ENCODE data around the gene PPP2R2B. TPM values are rescaled to one million over a fixed set of nuclear protein-coding genes. Genes with fewer than 3 reads are reported as not detected.
A peak's percentile ranks its signal among the peaks of the same experiment; 100 is the strongest.

PPP2R2B gene
- total RNA-seq, 4 donors from 2014 or later: 0.20 to 1.9 (median 1.3) TPM

DNA sequence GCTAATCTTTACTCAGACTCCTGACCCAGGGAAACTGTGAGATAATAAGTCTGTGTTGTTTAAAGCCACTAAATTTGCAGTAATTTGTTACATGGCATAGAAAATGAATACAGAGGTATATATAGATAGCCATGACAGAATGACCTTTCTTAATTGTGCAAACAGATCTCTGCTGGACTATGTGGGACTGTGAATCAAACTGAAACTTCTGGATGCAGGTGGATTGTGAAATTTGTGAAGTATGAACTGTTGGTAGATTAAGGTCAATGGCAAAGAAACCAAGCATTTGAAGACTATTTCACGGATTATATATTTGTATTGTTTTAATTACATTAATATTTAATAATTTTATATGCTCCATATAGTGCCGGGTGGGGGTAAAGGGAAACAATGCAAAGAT is 310.4 kb downstream of the PPP2R2B start:
- intact Hi-C loops (cut with DNase I; ENCODE audit: low total_unique reads): no loop called here
- no peaks in the 10 kb centered on the region for H3K9me3 ChIP-seq
- H3K4me3 ChIP-seq: no peak overlapping the region
- in situ Hi-C loops (cut with MboI; ENCODE audit: low pct_ligation_motif_present in 1 of 4, low pct_unique_long_range_greater_than_20kb in 1 of 4, low sequenced_read_pairs in 3 of 4): no loop called here
- WGBS, 2 donors (ENCODE audit: low coverage in 1 of 2): 77 to 86% methylated on average over 2 of the region's 2 CpGs
- no peak for DNase-seq
- H3K36me3 ChIP-seq: no peaks in the 10 kb centered on the region
- no peak overlapping the region for H3K27ac ChIP-seq
- TF ChIP-seq EP300 (IDR thresholded peaks at IDR 0.05; ENCODE audit: low read depth): no peak
- H3K4me1 ChIP-seq: no peaks in the 10 kb centered on the region
- no peaks in the 10 kb centered on the region for H3K27me3 ChIP-seq

DNA sequence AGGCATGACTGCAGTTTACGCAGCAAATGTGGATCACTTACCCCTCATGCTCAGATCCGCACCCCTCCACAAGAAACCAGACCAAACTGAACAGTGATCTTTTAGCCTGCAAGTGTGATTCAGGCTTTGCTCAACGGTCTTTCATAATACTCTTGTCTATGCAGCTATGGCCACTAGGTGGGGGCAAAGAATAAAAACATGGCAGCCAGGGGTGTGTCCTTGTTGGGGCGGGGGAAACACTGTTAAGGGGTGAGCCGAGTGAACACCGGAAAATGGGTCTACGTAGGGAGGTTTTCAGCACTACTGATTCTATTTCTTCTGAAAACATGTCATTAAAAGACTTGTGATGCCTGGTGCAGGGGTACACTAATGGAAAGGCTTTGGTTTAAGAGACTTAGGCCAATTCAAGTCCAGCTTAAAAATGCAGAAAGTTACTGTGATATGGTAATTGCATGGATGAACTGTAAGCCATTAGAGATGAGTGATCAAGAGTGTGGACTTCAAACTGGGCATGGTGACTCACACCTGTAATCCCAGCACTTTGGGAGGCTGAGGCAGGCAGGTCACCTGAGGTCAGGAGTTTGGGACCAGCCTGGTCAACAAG is 312.7 kb downstream of the PPP2R2B start:
- H3K27ac ChIP-seq: no peak overlapping the region
- no peak overlapping the region for H3K4me3 ChIP-seq
- H3K9me3 ChIP-seq: no peaks in the 10 kb centered on the region
- intact Hi-C loops (cut with DNase I; ENCODE audit: low total_unique reads): no loop called here
- H3K36me3 ChIP-seq: no peaks in the 10 kb centered on the region
- TF ChIP-seq, protein P1, sequence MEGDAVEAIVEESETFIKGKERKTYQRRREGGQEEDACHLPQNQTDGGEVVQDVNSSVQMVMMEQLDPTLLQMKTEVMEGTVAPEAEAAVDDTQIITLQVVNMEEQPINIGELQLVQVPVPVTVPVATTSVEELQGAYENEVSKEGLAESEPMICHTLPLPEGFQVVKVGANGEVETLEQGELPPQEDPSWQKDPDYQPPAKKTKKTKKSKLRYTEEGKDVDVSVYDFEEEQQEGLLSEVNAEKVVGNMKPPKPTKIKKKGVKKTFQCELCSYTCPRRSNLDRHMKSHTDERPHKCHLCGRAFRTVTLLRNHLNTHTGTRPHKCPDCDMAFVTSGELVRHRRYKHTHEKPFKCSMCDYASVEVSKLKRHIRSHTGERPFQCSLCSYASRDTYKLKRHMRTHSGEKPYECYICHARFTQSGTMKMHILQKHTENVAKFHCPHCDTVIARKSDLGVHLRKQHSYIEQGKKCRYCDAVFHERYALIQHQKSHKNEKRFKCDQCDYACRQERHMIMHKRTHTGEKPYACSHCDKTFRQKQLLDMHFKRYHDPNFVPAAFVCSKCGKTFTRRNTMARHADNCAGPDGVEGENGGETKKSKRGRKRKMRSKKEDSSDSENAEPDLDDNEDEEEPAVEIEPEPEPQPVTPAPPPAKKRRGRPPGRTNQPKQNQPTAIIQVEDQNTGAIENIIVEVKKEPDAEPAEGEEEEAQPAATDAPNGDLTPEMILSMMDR (IDR thresholded peaks at IDR 0.05): peak; percentile 29 to 53 (median 46)
- TF ChIP-seq EP300 (IDR thresholded peaks at IDR 0.05; ENCODE audit: low read depth) (no peak), POLR2AphosphoS5 (IDR thresholded peaks at IDR 0.05) (no peak), POLR2A (IDR thresholded peaks at IDR 0.05) (no peak)
- 9 to 14% methylated on average over 6 to 7 of the region's 7 CpGs for WGBS, 2 donors (ENCODE audit: low coverage in 1 of 2)
- H3K27me3 ChIP-seq: no peaks in the 10 kb centered on the region
- peak; percentile 29 for DNase-seq
- no peaks in the 10 kb centered on the region for H3K4me1 ChIP-seq
- in situ Hi-C loops (cut with MboI; ENCODE audit: low pct_ligation_motif_present in 1 of 4, low pct_unique_long_range_greater_than_20kb in 1 of 4, low sequenced_read_pairs in 3 of 4): no loop called here

DNA sequence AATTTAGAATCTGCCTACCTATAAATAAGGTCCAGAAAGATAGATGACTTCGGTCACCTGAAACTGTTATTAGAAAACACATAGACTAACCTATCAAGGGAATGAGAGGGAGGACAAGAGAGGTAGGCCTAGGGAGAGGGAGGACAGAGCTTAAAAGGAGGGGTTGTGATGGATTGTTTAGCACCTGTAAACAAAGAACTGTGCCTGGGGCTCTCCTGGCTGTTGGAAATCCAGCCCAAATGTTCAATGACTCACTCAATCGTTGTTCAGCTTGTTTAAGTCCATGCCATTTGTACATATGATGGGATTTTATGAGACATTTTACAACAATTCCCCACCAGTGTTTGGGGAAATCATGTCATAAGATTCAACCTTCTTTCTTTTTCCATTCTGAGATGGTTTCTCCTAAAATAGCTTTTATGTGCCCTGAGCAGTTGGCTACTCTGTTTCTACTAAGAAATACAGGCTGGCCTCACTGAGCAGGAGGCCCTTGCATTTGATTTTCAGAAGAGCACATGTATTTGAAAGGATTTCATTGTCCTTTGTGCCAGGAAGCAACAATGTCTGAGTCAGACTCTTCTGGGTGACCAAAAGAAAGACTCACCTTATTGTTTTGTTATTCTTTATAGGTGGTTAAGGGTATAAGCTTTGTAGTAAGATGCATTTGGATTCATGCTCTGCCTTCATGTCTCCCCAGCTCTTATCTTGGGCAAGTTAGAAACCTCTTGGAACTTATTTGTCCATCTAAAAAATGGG is 314.4 kb downstream of the PPP2R2B start:
- WGBS, 2 donors (ENCODE audit: low coverage in 1 of 2): 47 to 75% methylated on average over 1 to 2 of the region's 2 CpGs
- in situ Hi-C loops (cut with MboI; ENCODE audit: low pct_ligation_motif_present in 1 of 4, low pct_unique_long_range_greater_than_20kb in 1 of 4, low sequenced_read_pairs in 3 of 4): no loop called here

DNA sequence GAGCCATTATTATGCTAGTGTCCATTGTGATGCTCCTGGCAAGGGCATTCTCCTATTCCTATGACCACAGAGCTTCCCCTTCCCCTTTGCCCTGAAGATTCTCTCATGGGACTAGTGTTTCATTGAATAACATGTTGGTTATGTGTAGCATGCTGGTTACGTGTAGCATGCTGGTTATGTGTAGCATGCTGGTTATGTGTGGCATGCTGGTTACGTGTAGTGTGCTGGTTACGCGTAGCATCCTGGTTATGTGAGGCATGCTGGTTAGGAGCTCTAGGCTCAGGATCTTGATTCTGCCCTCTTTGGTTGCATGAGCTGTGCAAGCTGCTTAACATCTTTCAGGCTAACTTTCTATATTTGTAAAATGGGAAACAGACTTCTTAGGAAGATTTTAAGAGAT is 316.1 kb downstream of the PPP2R2B start:
- TF ChIP-seq, protein P1 (IDR thresholded peaks at IDR 0.05): no peak
- TF ChIP-seq POLR2AphosphoS5 (IDR thresholded peaks at IDR 0.05) (no peak), POLR2A (IDR thresholded peaks at IDR 0.05) (no peak), EP300 (IDR thresholded peaks at IDR 0.05; ENCODE audit: low read depth) (no peak)
- no peaks in the 10 kb centered on the region for H3K36me3 ChIP-seq
- no peaks in the 10 kb centered on the region for H3K9me3 ChIP-seq
- DNase-seq: no peak
- no peaks in the 10 kb centered on the region for H3K4me1 ChIP-seq
- WGBS, 2 donors (ENCODE audit: low coverage in 1 of 2): 95 to 100% methylated on average over 4 of the region's 4 CpGs
- H3K27ac ChIP-seq: no peak overlapping the region
- in situ Hi-C loops (cut with MboI; ENCODE audit: low pct_ligation_motif_present in 1 of 4, low pct_unique_long_range_greater_than_20kb in 1 of 4, low sequenced_read_pairs in 3 of 4) (no loop called here), intact Hi-C loops (cut with DNase I; ENCODE audit: low total_unique reads) (no loop called here)
- no peaks in the 10 kb centered on the region for H3K27me3 ChIP-seq
- H3K4me3 ChIP-seq: no peak overlapping the region

More for the DNA sequence above, 314.4 kb downstream of the PPP2R2B start:
- H3K36me3 ChIP-seq: no peaks in the 10 kb centered on the region
- no peak overlapping the region for H3K27ac ChIP-seq
- TF ChIP-seq POLR2AphosphoS5 (IDR thresholded peaks at IDR 0.05) (no peak), POLR2A (IDR thresholded peaks at IDR 0.05) (no peak), EP300 (IDR thresholded peaks at IDR 0.05; ENCODE audit: low read depth) (no peak)
- TF ChIP-seq, protein P1 (IDR thresholded peaks at IDR 0.05): no peak
- no peaks in the 10 kb centered on the region for H3K9me3 ChIP-seq
- DNase-seq: no peak
- intact Hi-C loops (cut with DNase I; ENCODE audit: low total_unique reads): no loop called here
- H3K4me1 ChIP-seq: no peaks in the 10 kb centered on the region
- no peaks in the 10 kb centered on the region for H3K27me3 ChIP-seq
- no peak overlapping the region for H3K4me3 ChIP-seq

Measured in transverse colon (tissue), 4 donors.